IMR-90 (cell line): Measurements from ENCODE around the gene NPAS2. TPM values are rescaled to one million over a fixed set of nuclear protein-coding genes. Genes with fewer than 3 reads are reported as not detected.

Experiments
- ATAC-seq: fragments of 200-7000 bp; cut with Tn5 transposase; 2 replicates; pipeline ENCODE4 v1.9.1; 2020; ENCODE audit warnings: low read depth, mild to moderate bottlenecking, moderate library complexity
- BruUV-seq: library from RNA; stranded (reverse); fragments of 400-500 nt; replicated peaks from 2 replicates; lab custom pipeline; 2021; lab: Mats Ljungman, UMichigan
- CTCF ChIA-PET: fragments of 300-600 bp; formaldehyde crosslinking; extraction: SDS; loops from one replicate; lab custom pipeline; 2021; ENCODE audit warnings: antibody characterized with exemption; lab: Yijun Ruan, JAX
- POLR2A ChIA-PET: fragments of 300-600 bp; sonication (Branson Sonifier 250); formaldehyde crosslinking; loops from one replicate; lab custom pipeline; 2022; ENCODE audit warnings: antibody characterized with exemption; ENCODE audit not compliant: unreplicated experiment; lab: Charles Lee
- DNase-seq: peaks from one replicate; pipeline ENCODE4 v3.0.0; 2013
- H2AFZ ChIP-seq: replicated peaks from 2 replicates; pipeline ENCODE3; 2013; ENCODE audit warnings: low read length, mild to moderate bottlenecking; ENCODE audit not compliant: poor library complexity
- H2AK5ac ChIP-seq: 2 replicates; pipeline ENCODE4 v1.6.1; 2013; ENCODE audit warnings: low read depth, low read length, inconsistent platforms
- H2AK9ac ChIP-seq: replicated peaks from 2 replicates; pipeline ENCODE3; 2013; ENCODE audit warnings: mild to moderate bottlenecking, low read depth, low read length, moderate library complexity; ENCODE audit not compliant: poor library complexity
- H2BK120ac ChIP-seq: 2 replicates; pipeline ENCODE4 v1.6.1; 2013; ENCODE audit warnings: low read depth, low read length, inconsistent platforms
- H2BK15ac ChIP-seq: 3 replicates; pipeline ENCODE4 v1.6.1; 2013; ENCODE audit warnings: low read depth, low read length, inconsistent platforms
- H2BK20ac ChIP-seq: 2 replicates; pipeline ENCODE4 v1.6.1; 2013; ENCODE audit warnings: low read depth, mild to moderate bottlenecking, inconsistent platforms, low read length, moderate library complexity
- H2BK5ac ChIP-seq: 2 replicates; pipeline ENCODE4 v1.6.1; 2013; ENCODE audit warnings: mild to moderate bottlenecking, low read depth, low read length, inconsistent platforms; ENCODE audit not compliant: poor library complexity, severe bottlenecking
- H3K14ac ChIP-seq: replicated peaks from 2 replicates; pipeline ENCODE4 v1.6.1; 2013; ENCODE audit warnings: low read depth, low read length, inconsistent platforms
- H3K18ac ChIP-seq: 2 replicates; pipeline ENCODE4 v1.6.1; 2013; ENCODE audit warnings: low read depth, low read length, control low read depth
- H3K23ac ChIP-seq: 2 replicates; pipeline ENCODE4 v1.6.1; 2013; ENCODE audit warnings: low read depth, low read length, inconsistent platforms
- H3K27ac ChIP-seq: 2 replicates; pipeline ENCODE4 v1.5.1; 2013; ENCODE audit warnings: mild to moderate bottlenecking, control low read depth, low read length; ENCODE audit not compliant: insufficient read depth
- H3K27me3 ChIP-seq: 2 replicates; pipeline ENCODE4 v1.6.1; 2013; ENCODE audit warnings: low read length; ENCODE audit not compliant: control insufficient read depth, insufficient read depth
- H3K36me3 ChIP-seq: 2 replicates; pipeline ENCODE4 v1.6.1; 2013; ENCODE audit warnings: low read length, mixed read lengths; ENCODE audit not compliant: control insufficient read depth, insufficient read depth
- H3K4ac ChIP-seq: 2 replicates; pipeline ENCODE4 v1.6.1; 2013; ENCODE audit warnings: low read depth, low read length, inconsistent platforms
- H3K4me1 ChIP-seq: 2 replicates; pipeline ENCODE4 v1.6.1; 2013; ENCODE audit warnings: low read length, mixed read lengths; ENCODE audit not compliant: control insufficient read depth, insufficient read depth
- H3K4me2 ChIP-seq: 2 replicates; pipeline ENCODE4 v1.6.1; 2013; ENCODE audit warnings: low read depth, mild to moderate bottlenecking, control low read depth, low read length, moderate library complexity
- H3K4me3 ChIP-seq: 2 replicates; pipeline ENCODE4 v1.5.1; 2013; ENCODE audit warnings: low read depth, mild to moderate bottlenecking, control low read depth, low read length, moderate library complexity; ENCODE audit not compliant: insufficient read depth
- H3K56ac ChIP-seq: 2 replicates; pipeline ENCODE4 v1.6.1; 2013; ENCODE audit warnings: low read length, inconsistent platforms; ENCODE audit not compliant: insufficient read depth; ENCODE audit errors: extremely low read depth
- H3K79me1 ChIP-seq, 2 experiments: 2 replicates each; pipeline ENCODE4 v1.6.1; 2013; ENCODE audit warnings: low read length in 2 of 2, inconsistent platforms in 1 of 2, low read depth in 1 of 2
- H3K9ac ChIP-seq: 2 replicates; pipeline ENCODE4 v1.6.1; 2013; ENCODE audit warnings: low read depth, low read length, control low read depth
- H3K9me1 ChIP-seq: 2 replicates; pipeline ENCODE4 v1.6.1; 2013; ENCODE audit warnings: low read length, inconsistent platforms; ENCODE audit not compliant: insufficient read depth
- H3K9me3 ChIP-seq: 2 replicates; pipeline ENCODE4 v1.6.1; 2013; ENCODE audit warnings: low read length; ENCODE audit not compliant: control insufficient read depth, insufficient read depth
- H4K20me1 ChIP-seq: 2 replicates; pipeline ENCODE4 v1.6.1; 2013; ENCODE audit warnings: low read length, inconsistent platforms; ENCODE audit not compliant: insufficient read depth
- H4K5ac ChIP-seq: 2 replicates; pipeline ENCODE4 v1.6.1; 2013; ENCODE audit warnings: mild to moderate bottlenecking, low read depth, low read length, control low read depth
- H4K8ac ChIP-seq, 2 experiments: 2 replicates each; pipeline ENCODE4 v1.6.1; 2013; ENCODE audit warnings: low read depth in 2 of 2, low read length in 2 of 2, control low read depth in 1 of 2, inconsistent platforms in 1 of 2
- H4K91ac ChIP-seq: 2 replicates; pipeline ENCODE4 v1.6.1; 2013; ENCODE audit warnings: low read depth, low read length, inconsistent platforms; ENCODE audit not compliant: insufficient read depth
- CEBPB ChIP-seq: IDR thresholded peaks from 2 replicates; pipeline ENCODE4 v1.6.1; 2012; ENCODE audit warnings: low read depth, low read length, improper control_type of control experiment
- CHD1 ChIP-seq: IDR thresholded peaks from 2 replicates; pipeline ENCODE4 v1.6.1; 2012; ENCODE audit warnings: low read depth, low read length, improper control_type of control experiment
- CTCF ChIP-seq: conservative IDR thresholded peaks from 2 replicates; pipeline ENCODE4 v1.5.1; 2012; ENCODE audit warnings: mild to moderate bottlenecking, low read depth, low read length, improper control_type of control experiment
- ELK1 ChIP-seq: fragments of 150-350 bp; IDR thresholded peaks from 2 replicates; pipeline ENCODE4 v1.6.1; 2016; ENCODE audit warnings: low read depth, mild to moderate bottlenecking, low read length, moderate library complexity, borderline replicate concordance
- FOS ChIP-seq: fragments of 150-350 bp; IDR thresholded peaks from 2 replicates; pipeline ENCODE4 v1.6.1; 2016; ENCODE audit warnings: low read depth, low read length
- MAFK ChIP-seq: IDR thresholded peaks from 2 replicates; pipeline ENCODE4 v1.6.1; 2012; ENCODE audit warnings: low read depth, low read length, improper control_type of control experiment
- MXI1 ChIP-seq: IDR thresholded peaks from 2 replicates; pipeline ENCODE4 v1.6.1; 2012; ENCODE audit warnings: low read depth, mild to moderate bottlenecking, low read length, moderate library complexity, borderline replicate concordance
- NFE2L2 ChIP-seq: fragments of 150-350 bp; IDR thresholded peaks from 2 replicates; pipeline ENCODE4 v1.6.1; 2016; ENCODE audit warnings: low read depth, mild to moderate bottlenecking, low read length
- POLR2A ChIP-seq: IDR thresholded peaks from 2 replicates; pipeline ENCODE4 v1.6.1; 2012; ENCODE audit warnings: mild to moderate bottlenecking, low read depth, low read length
- RAD21 ChIP-seq: IDR thresholded peaks from 2 replicates; pipeline ENCODE4 v1.6.1; 2012; ENCODE audit warnings: low read length, improper control_type of control experiment
- RCOR1 ChIP-seq: IDR thresholded peaks from 2 replicates; pipeline ENCODE4 v1.6.1; 2012; ENCODE audit warnings: mild to moderate bottlenecking, low read length, improper control_type of control experiment; ENCODE audit not compliant: insufficient replicate concordance
- RFX5 ChIP-seq: IDR thresholded peaks from 2 replicates; pipeline ENCODE4 v1.8.0; 2012; ENCODE audit warnings: low read depth, mild to moderate bottlenecking, low read length, moderate library complexity
- SMC3 ChIP-seq: fragments of 150-350 bp; IDR thresholded peaks from 2 replicates; pipeline ENCODE4 v1.6.1; 2016; ENCODE audit warnings: low read depth, mild to moderate bottlenecking, antibody characterized with exemption, low read length, moderate library complexity
- USF2 ChIP-seq: fragments of 150-350 bp; IDR thresholded peaks from 2 replicates; pipeline ENCODE4 v1.6.1; 2017; ENCODE audit warnings: mild to moderate bottlenecking, antibody characterized with exemption, low read length, low read depth
- WGBS, 2 experiments: methylation state at CpG; one replicate each; pipeline versions ENCODE4 v1.1.5 to v1.1.7; 2013; ENCODE audit warnings: missing lambda C conversion rate in 2 of 2; ENCODE audit not compliant: insufficient read length in 1 of 2; ENCODE audit errors: extremely low coverage in 2 of 2; 5-methylcytosine and 5-hydroxymethylcytosine counted together
- dilution Hi-C: fragments of 300-500 bp; cut with HindIII; formaldehyde crosslinking; loops from one replicate; pipeline ENCODE4 v1.14.3; 2018; ENCODE audit warnings: low sequenced_read_pairs; ENCODE audit not compliant: unreplicated experiment
- in situ Hi-C: fragments of 300-500 bp; cut with MboI; formaldehyde crosslinking; loops from 3 replicates; pipeline ENCODE4 v1.14.3; 2019; ENCODE audit warnings: low sequenced_read_pairs, inconsistent platforms, mixed read lengths
- intact Hi-C: fragments of 100-400 bp; cut with micrococcal nuclease; formaldehyde crosslinking; loops from 2 replicates; pipeline ENCODE4 v1.10.0; 2022
- polyA plus RNA-seq, 3 experiments: library from polyadenylated mRNA; depleted of rRNA; stranded (reverse); fragments of >200 nt; gene quantifications; 2 replicates each; pipeline ENCODE4 v1.2.3, GENCODE V29; 2012; ENCODE audit warnings: low replicate concordance in 1 of 3
- total RNA-seq: library from RNA; depleted of rRNA; stranded (reverse); fragments of >200 nt; gene quantifications from 2 replicates; pipeline ENCODE4 v1.2.3, GENCODE V29; 2012

NPAS2 gene
- total and polyA plus RNA-seq, 2 of the 4 experiments (the other 2 are of a cell fraction): 5.2 to 14.8 TPM

- in situ Hi-C loops: no loop called here
- no peaks in the 10 kb centered on the region for H3K9me3 ChIP-seq
- no peak overlapping the region for H3K56ac ChIP-seq
- H3K9me1 ChIP-seq: peaks cover 7% of the 10 kb centered on the region; the same call in 1 of the 2 replicates
- no peak overlapping the region for H3K4me3 ChIP-seq
- H2BK15ac ChIP-seq: no peak overlapping the region
- H3K79me1 ChIP-seq: no peaks in the 10 kb centered on the region
- H3K36me3 ChIP-seq: peaks cover 2% of the 10 kb centered on the region; the same call in 1 of the 2 replicates
- no peak overlapping the region for H4K5ac ChIP-seq
- no peak overlapping the region for H3K9ac ChIP-seq
- no peak overlapping the region for H3K4me2 ChIP-seq
- H3K14ac ChIP-seq: no peak overlapping the region
- H2BK5ac ChIP-seq: no peak overlapping the region
- H3K27me3 ChIP-seq: no peaks in the 10 kb centered on the region
- H4K91ac ChIP-seq: no peak overlapping the region
- no peaks in the 10 kb centered on the region for H4K20me1 ChIP-seq
- no peak overlapping the region for H2AK5ac ChIP-seq
- no peak overlapping the region for H3K23ac ChIP-seq
- H3K4me1 ChIP-seq: no peaks in the 10 kb centered on the region
- CTCF ChIA-PET: interaction anchor here (0.8 to 1.4 kb wide), 2 partner anchors 10 to 178 kb away, joined by 3 to 5 read pairs; no protein-coding TSS in a partner anchor
- no peak overlapping the region for H3K27ac ChIP-seq
- H3K18ac ChIP-seq: no peak overlapping the region
- H2BK120ac ChIP-seq: no peak overlapping the region
- dilution Hi-C loops: no loop called here
- no peak for DNase-seq
- no peak overlapping the region for H3K4ac ChIP-seq
- no TSS peak for BruUV-seq
- intact Hi-C loops: no loop called here
- WGBS, 2 experiments: 87% methylated on average over 7 of the region's 8 CpGs; no CpG with 5 or more reads in 1 of the 2 experiments
- no peak overlapping the region for H2BK20ac ChIP-seq
- TF ChIP-seq MXI1 (no peak), CTCF (no peak), CEBPB (no peak), RCOR1 (no peak), POLR2A (no peak), CHD1 (no peak), RFX5 (no peak), NFE2L2 (no peak), FOS (no peak), SMC3 (no peak), USF2 (no peak), RAD21 (no peak), ELK1 (no peak), MAFK (no peak)
- H2AK9ac ChIP-seq: no peak overlapping the region
- no peak for ATAC-seq
- H2AFZ ChIP-seq: no peak overlapping the region
- POLR2A ChIA-PET: no interaction called here
- H4K8ac ChIP-seq: no peak overlapping the region
Measured at GRCh38 chr2:101027852-101028251, 207.9 kb downstream of the NPAS2 start.
